Skeletal muscle tissue (tissue), 4 donors: ENCODE data around the gene CCBE1. TPM values are rescaled to one million over a fixed set of nuclear protein-coding genes. Genes with fewer than 3 reads are reported as not detected.

Experiments used
- H3K27ac ChIP-seq: one replicate; pipeline ENCODE4 v1.7.0; 2013; ENCODE audit warnings: mild to moderate bottlenecking, low read depth, low read length, inconsistent platforms
- H3K27me3 ChIP-seq, 3 donors: one replicate each; pipeline ENCODE4 v1.7.0; 2013; ENCODE audit warnings: low read length in 3 of 3; ENCODE audit not compliant: control insufficient read depth in 3 of 3, insufficient read depth in 3 of 3
- H3K36me3 ChIP-seq, 3 donors: one replicate each; pipeline ENCODE4 v1.7.0; 2013; ENCODE audit warnings: low read length in 3 of 3; ENCODE audit not compliant: control insufficient read depth in 3 of 3, insufficient read depth in 3 of 3
- H3K4me1 ChIP-seq, 3 donors: one replicate each; pipeline ENCODE4 v1.7.0; 2013; ENCODE audit warnings: low read length in 3 of 3, mild to moderate bottlenecking in 3 of 3; ENCODE audit not compliant: control insufficient read depth in 3 of 3, insufficient read depth in 3 of 3
- H3K4me3 ChIP-seq, 3 donors: one replicate each; pipeline ENCODE4 v1.7.0; 2013; ENCODE audit warnings: low read length in 3 of 3
- H3K9ac ChIP-seq, 3 donors: one replicate each; pipeline ENCODE4 v1.7.0; 2013; ENCODE audit warnings: low read length in 3 of 3, mild to moderate bottlenecking in 3 of 3, moderate library complexity in 2 of 3, low read depth in 1 of 3
- H3K9me3 ChIP-seq, 3 donors: one replicate each; pipeline ENCODE4 v1.7.0; 2013; ENCODE audit warnings: low read length in 3 of 3; ENCODE audit not compliant: control insufficient read depth in 3 of 3
- total RNA-seq: library from RNA; depleted of rRNA; stranded (reverse); fragments of >200 nt; gene quantifications from one replicate; pipeline ENCODE4 v1.2.3, GENCODE V29; 2014
- donor health status: Osteomylitis.

The CCBE1 gene
- total RNA-seq, 1 donor from 2014 or later: 2.6 TPM

GRCh38 chr18:59481436-59481835 is 215.8 kb downstream of the CCBE1 start:
- no peaks in the 10 kb centered on the region for H3K27me3 ChIP-seq
- no peak overlapping the region for H3K4me3 ChIP-seq
- no peak overlapping the region for H3K27ac ChIP-seq
- no peak overlapping the region for H3K9ac ChIP-seq
- no peaks in the 10 kb centered on the region for H3K4me1 ChIP-seq
- no peaks in the 10 kb centered on the region for H3K9me3 ChIP-seq
- H3K36me3 ChIP-seq: no peaks in the 10 kb centered on the region

- no peaks in the 10 kb centered on the region for H3K36me3 ChIP-seq
- H3K27me3 ChIP-seq: peaks cover 0 to under 1% (median 0%) of the 10 kb centered on the region in 3 donors
- H3K9me3 ChIP-seq: no peaks in the 10 kb centered on the region
- H3K4me3 ChIP-seq: no peak overlapping the region
- no peak overlapping the region for H3K27ac ChIP-seq
- H3K4me1 ChIP-seq: no peaks in the 10 kb centered on the region
- H3K9ac ChIP-seq: no peak overlapping the region
Measured at GRCh38 chr18:59479776-59480175, 217.4 kb downstream of the CCBE1 start.

GRCh38 chr18:59478591-59478990 is 218.6 kb downstream of the CCBE1 start:
- no peaks in the 10 kb centered on the region for H3K4me1 ChIP-seq
- no peak overlapping the region for H3K4me3 ChIP-seq
- no peak overlapping the region for H3K27ac ChIP-seq
- no peak overlapping the region for H3K9ac ChIP-seq
- peaks cover 0 to 2% (median 0%) of the 10 kb centered on the region in 3 donors for H3K27me3 ChIP-seq
- H3K36me3 ChIP-seq: no peaks in the 10 kb centered on the region
- H3K9me3 ChIP-seq: no peaks in the 10 kb centered on the region

DNA sequence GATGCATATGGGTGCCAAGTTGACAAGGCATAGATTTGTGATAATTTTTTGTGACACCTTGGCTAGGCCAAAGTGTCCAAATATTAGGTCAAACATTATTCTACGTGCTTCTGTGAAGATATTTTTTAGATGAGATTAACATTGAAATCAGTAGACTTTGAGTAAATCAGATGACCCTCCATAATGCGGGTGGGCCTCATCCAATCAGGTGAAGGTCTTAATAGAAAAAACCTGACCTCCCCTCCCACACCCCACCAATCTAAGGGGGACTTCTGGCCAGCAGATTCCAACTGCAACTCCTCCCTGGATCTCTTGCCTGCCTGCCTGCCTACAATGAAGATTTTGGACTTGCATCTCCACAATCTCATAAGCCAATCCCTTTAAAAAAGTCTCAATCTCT is 219.4 kb downstream of the CCBE1 start:
- H3K36me3 ChIP-seq: no peaks in the 10 kb centered on the region
- H3K4me1 ChIP-seq: no peaks in the 10 kb centered on the region
- H3K4me3 ChIP-seq: no peak overlapping the region
- no peak overlapping the region for H3K9ac ChIP-seq
- H3K27ac ChIP-seq: no peak overlapping the region
- no peaks in the 10 kb centered on the region for H3K9me3 ChIP-seq
- H3K27me3 ChIP-seq: peaks cover 0 to 2% (median 0%) of the 10 kb centered on the region in 3 donors

GRCh38 chr18:59470561-59471121 is 226.6 kb downstream of the CCBE1 start:
- H3K4me3 ChIP-seq: peak overlapping the region; percentile 2 to 60 (median 37)
- peaks cover 0 to 2% (median 0%) of the 10 kb centered on the region in 3 donors for H3K27me3 ChIP-seq
- H3K36me3 ChIP-seq: no peaks in the 10 kb centered on the region
- no peaks in the 10 kb centered on the region for H3K9me3 ChIP-seq
- H3K4me1 ChIP-seq: peaks cover 0 to 15% (median 10%) of the 10 kb centered on the region in 3 donors
- peak overlapping the region; percentile 17 to 45 (median 45) for H3K9ac ChIP-seq
- H3K27ac ChIP-seq: no peak overlapping the region

GRCh38 chr18:59469463-59470180 is 227.6 kb downstream of the CCBE1 start:
- Histone ChIP-seq H3K4me1 (peaks cover 0 to 15% (median 10%) of the 10 kb centered on the region in 3 donors), H3K27ac (no peak overlapping the region), H3K9ac (no peak overlapping the region)

GRCh38 chr18:59468821-59469220 is 228.4 kb downstream of the CCBE1 start:
- no peak overlapping the region for H3K27ac ChIP-seq
- H3K9ac ChIP-seq: no peak overlapping the region
- H3K27me3 ChIP-seq: peaks cover 0 to 3% (median 0%) of the 10 kb centered on the region in 3 donors
- H3K36me3 ChIP-seq: no peaks in the 10 kb centered on the region
- no peaks in the 10 kb centered on the region for H3K9me3 ChIP-seq
- H3K4me1 ChIP-seq: peaks cover 0 to 15% (median 10%) of the 10 kb centered on the region in 3 donors
- H3K4me3 ChIP-seq: no peak overlapping the region

More at GRCh38 chr18:59469463-59470180, 227.6 kb downstream of the CCBE1 start:
- H3K36me3 ChIP-seq: no peaks in the 10 kb centered on the region
- no peak overlapping the region for H3K4me3 ChIP-seq
- no peaks in the 10 kb centered on the region for H3K9me3 ChIP-seq
- peaks cover 0 to under 1% (median under 1%) of the 10 kb centered on the region in 3 donors for H3K27me3 ChIP-seq

DNA sequence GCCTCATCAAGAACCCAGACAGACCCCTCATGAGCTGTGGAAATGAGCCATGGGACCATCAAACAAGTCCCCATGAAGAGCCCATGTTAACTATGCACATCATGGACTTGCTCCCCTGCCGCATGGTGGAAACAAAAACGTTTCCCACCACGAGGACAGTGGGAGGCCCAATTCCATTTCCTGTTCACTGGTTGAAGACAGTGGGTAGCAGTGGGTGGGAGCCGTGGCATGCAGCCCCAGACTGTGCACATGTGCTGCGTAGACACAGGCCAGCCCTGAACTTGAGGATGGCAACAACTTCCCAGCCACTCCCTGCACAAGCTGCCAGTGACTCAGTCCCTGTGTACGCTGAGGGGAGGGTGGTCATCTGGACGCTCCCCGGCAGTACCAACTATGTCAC is 229.7 kb downstream of the CCBE1 start:
- Histone ChIP-seq H3K4me3 (no peak overlapping the region), H3K9ac (no peak overlapping the region), H3K4me1 (peaks cover 0 to 15% (median 10%) of the 10 kb centered on the region in 3 donors), H3K27ac (no peak overlapping the region), H3K27me3 (peaks cover 0 to 3% (median 0%) of the 10 kb centered on the region in 3 donors), H3K36me3 (no peaks in the 10 kb centered on the region), H3K9me3 (no peaks in the 10 kb centered on the region)

- Histone ChIP-seq H3K27me3 (peaks cover 0 to 3% (median 0%) of the 10 kb centered on the region in 3 donors), H3K27ac (no peak overlapping the region), H3K9me3 (no peaks in the 10 kb centered on the region), H3K36me3 (no peaks in the 10 kb centered on the region), H3K9ac (no peak overlapping the region), H3K4me3 (no peak overlapping the region), H3K4me1 (peaks cover 0 to 15% (median 10%) of the 10 kb centered on the region in 3 donors)
Measured at GRCh38 chr18:59466980-59467379, 230.2 kb downstream of the CCBE1 start.

DNA sequence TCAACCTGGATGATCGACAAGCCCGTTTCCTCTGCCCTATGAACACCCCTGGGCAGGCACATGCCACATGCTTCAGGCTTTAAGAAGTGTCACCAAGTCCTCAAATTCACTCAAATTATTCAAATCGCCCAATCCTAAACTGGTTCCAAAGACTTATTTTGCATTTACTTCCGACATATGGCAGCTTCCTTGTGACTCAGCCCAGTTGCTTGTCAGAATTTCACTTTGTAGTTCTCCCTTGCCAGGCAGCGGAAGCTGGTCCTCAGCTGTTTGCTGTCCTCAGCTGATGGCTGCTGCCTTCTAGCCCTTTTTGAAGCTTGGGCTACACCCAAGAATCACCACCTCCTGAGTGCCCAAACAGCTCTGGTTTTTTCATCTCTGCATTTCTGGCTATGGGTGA is 232.7 kb downstream of the CCBE1 start:
- Histone ChIP-seq H3K9me3 (no peaks in the 10 kb centered on the region), H3K27me3 (peaks cover 0 to 3% (median 0%) of the 10 kb centered on the region in 3 donors), H3K4me1 (no peaks in the 10 kb centered on the region), H3K36me3 (no peaks in the 10 kb centered on the region), H3K9ac (no peak overlapping the region), H3K27ac (no peak overlapping the region), H3K4me3 (no peak overlapping the region)
